ENCODE data around the gene GFRA1. TPM values are rescaled to one million over a fixed set of nuclear protein-coding genes. Genes with fewer than 3 reads are reported as not detected.

Gene GFRA1
- total and polyA plus RNA-seq, 2 of the 8 experiments (the other 6 are each of a cell fraction or from before 2014, with no cell fraction given), result 1.1 to 2.0 TPM

DNA sequence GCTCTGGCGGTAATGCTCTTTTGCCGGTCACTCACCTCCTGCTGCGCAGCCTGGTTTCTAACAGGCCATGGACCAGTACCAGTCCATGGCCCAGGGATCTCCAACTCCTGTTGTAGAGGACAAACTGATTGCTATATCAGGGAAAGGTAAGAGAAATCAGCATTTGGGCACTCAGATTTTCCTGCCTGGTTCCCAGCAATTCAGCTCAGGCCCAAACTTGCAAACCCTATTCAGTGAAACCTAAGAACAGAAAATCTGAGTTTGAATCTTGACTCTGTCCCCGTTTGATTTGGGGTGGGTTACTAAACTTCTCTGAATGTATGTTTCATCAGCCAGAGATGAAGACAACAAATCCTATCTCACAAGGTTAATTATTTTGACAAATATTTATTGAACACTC, 77.4 kb downstream of the GFRA1 start:
- CTCF ChIA-PET (ENCODE audit: partially characterized antibody), result no interaction called here

More for the DNA sequence above, 77.4 kb downstream of the GFRA1 start:
- Histone ChIP-seq H3K4me2 (ENCODE audit: insufficient read depth in 1 of 2, low read depth in 2 of 2, low read length in 2 of 2) (no peak overlapping the region; a peak in 1 of 4 replicates), H2AK5ac (ENCODE audit: low read depth, low read length) (no peak overlapping the region), H3K23me2 (ENCODE audit: low read depth, low read length) (no peaks in the 10 kb centered on the region), H3K79me1 (ENCODE audit: low read depth, low read length) (no peaks in the 10 kb centered on the region; the same call in 1 of the 2 replicates), H4K91ac (replicated peaks; ENCODE audit: insufficient read length, low read length) (no peak overlapping the region), H4K20me1 (replicated peaks in 1 of 2; ENCODE audit: control insufficient read depth in 1 of 2, insufficient read depth in 2 of 2, low read length in 2 of 2) (no peaks in the 10 kb centered on the region), H3K23ac (ENCODE audit: insufficient read length) (no peak overlapping the region), H2AFZ (ENCODE audit: low read length) (no peak overlapping the region), H2BK120ac (replicated peaks; ENCODE audit: low read depth, low read length) (no peak overlapping the region), H2BK12ac (ENCODE audit: low read depth, low read length) (no peak overlapping the region), H3K27me3 (replicated peaks in 1 of 4; ENCODE audit: control insufficient read depth in 3 of 4, extremely low read depth in 1 of 4, insufficient read depth in 3 of 4, low read length in 3 of 4) (no peaks in the 10 kb centered on the region), H3K79me2 (ENCODE audit: control insufficient read depth in 1 of 2, insufficient read depth in 2 of 2, low read length in 2 of 2) (no peaks in the 10 kb centered on the region), H3K4me3 (ENCODE audit: extremely low read depth in 1 of 4, insufficient read depth in 2 of 4, low read depth in 3 of 4, low read length in 4 of 4) (no peak overlapping the region), H4K8ac (ENCODE audit: extremely low read depth, insufficient read depth, low read length) (no peak overlapping the region), H3K9ac (replicated peaks in 1 of 4; ENCODE audit: extremely low read depth in 1 of 4, low read depth in 3 of 4, low read length in 3 of 4) (no peak overlapping the region), H2BK15ac (ENCODE audit: low read length) (no peak overlapping the region), H3K27ac (ENCODE audit: low read depth, low read length) (no peak overlapping the region), H2BK20ac (ENCODE audit: low read length) (no peak overlapping the region; the same call in 1 of the 2 replicates), H3K56ac (replicated peaks; ENCODE audit: insufficient read length, low read depth, low read length) (no peak overlapping the region), H3K4ac (replicated peaks; ENCODE audit: insufficient read length, low read depth, low read length) (no peak overlapping the region), H4K5ac (ENCODE audit: insufficient read length, low read depth, low read length) (no peak overlapping the region), H3K9me3 (ENCODE audit: insufficient read depth in 2 of 2, low read depth in 1 of 2, low read length in 1 of 2) (peaks cover 7 to 12% of the 10 kb centered on the region in 2 experiments; a peak in 2 of 4 replicates), H3K36me3 (ENCODE audit: control insufficient read depth in 2 of 4, insufficient read depth in 4 of 4, low read length in 3 of 4) (no peaks in the 10 kb centered on the region), H3K18ac (ENCODE audit: extremely low read depth, low read length) (no peak overlapping the region; the same call in 1 of the 2 replicates), H3K4me1 (replicated peaks in 1 of 4; ENCODE audit: control insufficient read depth in 3 of 4, insufficient read depth in 4 of 4, low read length in 3 of 4) (peaks cover 0 to 6% (median 1%) of the 10 kb centered on the region in 4 experiments; a peak in 3 of 7 replicates), H3K14ac (ENCODE audit: insufficient read length) (no peak overlapping the region), H2BK5ac (ENCODE audit: low read depth, low read length) (no peak overlapping the region)
- TF ChIP-seq EZH2 (IDR thresholded peaks at IDR 0.05; ENCODE audit: low read depth, low read length, severe bottlenecking), result no peak
- no peak for TF ChIP-seq FOSL1 (IDR thresholded peaks at IDR 0.05; ENCODE audit: insufficient read depth, low read depth, low read length)
- no peak for TF ChIP-seq YY1 (IDR thresholded peaks at IDR 0.05; ENCODE audit: low read depth, low read length)
- TF ChIP-seq RAD21 (IDR thresholded peaks at IDR 0.05 in 1 of 2, conservative IDR thresholded peaks at IDR 0.05 in 1 of 2; ENCODE audit: low read depth in 2 of 2, low read length in 2 of 2), result no peak
- TF ChIP-seq CHD1 (IDR thresholded peaks at IDR 0.05; ENCODE audit: low read depth, low read length), result no peak
- TF ChIP-seq USF2 (IDR thresholded peaks at IDR 0.05; ENCODE audit: low read length), result no peak
- no peak for TF ChIP-seq POLR2AphosphoS5 (IDR thresholded peaks at IDR 0.05; ENCODE audit: low read depth, low read length)
- no peak for TF ChIP-seq SUZ12 (IDR thresholded peaks at IDR 0.05; ENCODE audit: low read length)
- FAIRE-seq, result no peak
- DNase-seq (ENCODE audit: low read depth in 1 of 2, low spot score in 2 of 2), result no peak
- POLR2A ChIA-PET (ENCODE audit: partially characterized antibody), result no interaction called here
- WGBS, 2 experiments (ENCODE audit: extremely low coverage in 1 of 2, insufficient coverage in 1 of 2, insufficient read length in 1 of 2, insufficient replicate concordance in 2 of 2, low coverage in 1 of 2, low lambda C conversion rate in 2 of 2, missing lambda C conversion rate in 1 of 2), result 94% methylated on average over 4 of the region's 4 CpGs; no CpG with 5 or more reads in 1 of the 2 experiments
